ENCODE results near the gene ZNF609.

DNA sequence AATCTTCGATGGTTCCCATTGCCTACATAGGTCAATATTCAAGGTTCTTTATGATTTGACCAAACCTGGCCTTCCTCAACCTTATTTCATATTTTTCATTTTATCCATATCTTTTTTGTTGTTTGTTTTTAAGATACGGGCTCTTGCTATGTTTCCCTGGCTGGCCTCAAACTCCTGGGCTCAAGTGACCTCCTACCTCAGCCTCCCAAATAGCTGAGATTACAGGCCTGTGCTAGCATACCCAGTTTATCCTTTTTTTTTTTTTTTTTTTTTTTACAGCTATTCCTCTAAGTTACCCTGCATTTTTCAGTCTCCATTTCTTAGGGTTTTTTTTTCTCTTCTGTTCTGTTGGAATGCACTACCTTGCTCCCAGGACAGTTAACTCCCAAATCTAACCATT, 14.5 kb downstream of the ZNF609 start:
- TF ChIP-seq, protein P1, sequence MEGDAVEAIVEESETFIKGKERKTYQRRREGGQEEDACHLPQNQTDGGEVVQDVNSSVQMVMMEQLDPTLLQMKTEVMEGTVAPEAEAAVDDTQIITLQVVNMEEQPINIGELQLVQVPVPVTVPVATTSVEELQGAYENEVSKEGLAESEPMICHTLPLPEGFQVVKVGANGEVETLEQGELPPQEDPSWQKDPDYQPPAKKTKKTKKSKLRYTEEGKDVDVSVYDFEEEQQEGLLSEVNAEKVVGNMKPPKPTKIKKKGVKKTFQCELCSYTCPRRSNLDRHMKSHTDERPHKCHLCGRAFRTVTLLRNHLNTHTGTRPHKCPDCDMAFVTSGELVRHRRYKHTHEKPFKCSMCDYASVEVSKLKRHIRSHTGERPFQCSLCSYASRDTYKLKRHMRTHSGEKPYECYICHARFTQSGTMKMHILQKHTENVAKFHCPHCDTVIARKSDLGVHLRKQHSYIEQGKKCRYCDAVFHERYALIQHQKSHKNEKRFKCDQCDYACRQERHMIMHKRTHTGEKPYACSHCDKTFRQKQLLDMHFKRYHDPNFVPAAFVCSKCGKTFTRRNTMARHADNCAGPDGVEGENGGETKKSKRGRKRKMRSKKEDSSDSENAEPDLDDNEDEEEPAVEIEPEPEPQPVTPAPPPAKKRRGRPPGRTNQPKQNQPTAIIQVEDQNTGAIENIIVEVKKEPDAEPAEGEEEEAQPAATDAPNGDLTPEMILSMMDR (IDR thresholded peaks at IDR 0.05 in 4 of 5, conservative IDR thresholded peaks at IDR 0.05 in 1 of 5): no peak
- no peak for TF ChIP-seq POLR2A (IDR thresholded peaks at IDR 0.05)

Measured in gastrocnemius medialis (tissue), 4 donors.